HG02981 (cell line): ENCODE measurements around the gene RUVBL1.

ENCODE experiments used
- ATAC-seq: cut with Tn5 transposase; IDR thresholded peaks from one replicate; pipeline ENCODE4 v1.9.1; 2021; ENCODE audit warnings: mild to moderate bottlenecking, moderate library complexity; ENCODE audit not compliant: unreplicated experiment

Gene RUVBL1

GRCh38 chr3:128036119-128036518 lies 87.5 kb downstream of the RUVBL1 start:
- ATAC-seq = no peak

DNA sequence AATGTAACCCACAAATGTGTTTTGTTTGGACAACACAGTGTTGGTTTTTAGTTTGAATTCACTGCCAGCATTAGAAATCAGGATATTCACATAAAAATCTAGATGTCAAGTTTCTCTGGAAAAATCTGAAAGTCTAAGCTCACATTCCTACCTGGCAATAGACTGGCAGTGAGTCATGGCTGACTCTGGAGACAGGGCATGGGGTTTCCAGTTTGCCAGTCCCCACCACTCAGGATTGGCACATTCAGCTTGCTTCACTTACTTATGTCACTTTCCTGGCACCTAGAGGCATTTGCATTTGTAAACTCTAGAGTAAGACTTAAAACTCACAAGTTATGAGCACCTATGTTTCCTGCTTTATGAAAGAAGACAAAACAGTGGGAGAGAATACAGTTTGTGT lies 90.5 kb downstream of the RUVBL1 start:
- no peak for ATAC-seq
